Mucosa of rectum (tissue), 2 donors: Measurements from ENCODE around the gene NEDD8.

Source experiments
- H3K27ac ChIP-seq, 2 donors: one replicate each; pipeline ENCODE4 v1.7.0; 2013; ENCODE audit warnings: inconsistent platforms in 2 of 2, low read depth in 2 of 2, low read length in 2 of 2
- H3K27me3 ChIP-seq, 2 donors: one replicate each; pipeline ENCODE4 v1.7.0; 2013; ENCODE audit warnings: low read length in 2 of 2; ENCODE audit not compliant: control insufficient read depth in 2 of 2, insufficient read depth in 2 of 2
- H3K36me3 ChIP-seq, 2 donors: one replicate each; pipeline ENCODE4 v1.7.0; 2013; ENCODE audit warnings: low read length in 2 of 2; ENCODE audit not compliant: control insufficient read depth in 2 of 2, insufficient read depth in 2 of 2
- H3K4me1 ChIP-seq, 2 donors: one replicate each; pipeline ENCODE4 v1.7.0; 2013; ENCODE audit warnings: low read length in 2 of 2, mild to moderate bottlenecking in 1 of 2; ENCODE audit not compliant: control insufficient read depth in 2 of 2, insufficient read depth in 2 of 2
- H3K4me3 ChIP-seq, 2 donors: one replicate each; pipeline ENCODE4 v1.7.0; 2013; ENCODE audit warnings: low read length in 2 of 2
- H3K9ac ChIP-seq, 2 donors: one replicate each; pipeline ENCODE4 v1.7.0; 2013; ENCODE audit warnings: low read length in 2 of 2, low read depth in 1 of 2, mild to moderate bottlenecking in 1 of 2
- H3K9me3 ChIP-seq, 2 donors: one replicate each; pipeline ENCODE4 v1.7.0; 2013; ENCODE audit warnings: low read length in 2 of 2; ENCODE audit not compliant: control insufficient read depth in 2 of 2
- donor health status: healthy.
- donor health status: Normal muscosa, but diverticular disease.

Gene NEDD8

DNA sequence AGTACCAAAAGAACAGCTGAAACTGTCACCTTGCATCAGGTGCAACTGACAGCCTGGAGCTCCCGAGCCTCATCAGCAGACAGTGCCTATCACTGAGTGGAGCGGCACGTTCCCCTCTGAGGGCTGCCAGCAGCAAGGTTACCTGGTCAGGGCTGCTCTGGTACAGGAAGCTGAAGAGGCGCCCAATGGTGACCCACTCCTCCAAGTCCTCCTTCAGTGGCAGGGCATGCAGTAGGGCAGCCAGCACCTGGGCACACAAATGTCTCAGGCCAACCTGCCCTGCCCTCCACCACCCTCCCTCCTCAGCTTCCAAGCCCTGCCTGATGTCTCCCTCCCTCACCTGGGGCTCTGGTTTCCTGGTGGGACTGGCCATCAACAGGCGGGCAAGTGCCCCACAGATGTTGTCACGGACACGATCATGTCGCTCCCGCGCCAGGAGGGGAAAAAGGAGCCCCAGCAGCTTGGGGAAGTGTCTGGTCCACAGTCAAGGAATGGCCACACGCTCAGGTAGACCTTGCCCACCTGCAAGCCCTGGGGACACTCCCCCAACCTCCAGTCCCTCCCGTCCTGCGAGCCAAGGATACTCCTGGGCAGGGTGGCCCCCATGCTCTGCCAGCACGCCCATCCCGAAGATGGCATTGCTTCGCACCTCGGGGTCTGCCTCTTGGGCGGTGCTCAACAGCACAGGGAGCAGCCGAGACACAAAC lies 50.6 kb downstream of the NEDD8 start:
- no peaks in the 10 kb centered on the region for H3K27me3 ChIP-seq
- H3K9me3 ChIP-seq: no peaks in the 10 kb centered on the region
- H3K4me1 ChIP-seq: no peaks in the 10 kb centered on the region
- H3K27ac ChIP-seq: no peak overlapping the region
- no peak overlapping the region for H3K9ac ChIP-seq
- peaks cover 58 to 85% of the 10 kb centered on the region in 2 donors for H3K36me3 ChIP-seq
- H3K4me3 ChIP-seq: no peak overlapping the region

DNA sequence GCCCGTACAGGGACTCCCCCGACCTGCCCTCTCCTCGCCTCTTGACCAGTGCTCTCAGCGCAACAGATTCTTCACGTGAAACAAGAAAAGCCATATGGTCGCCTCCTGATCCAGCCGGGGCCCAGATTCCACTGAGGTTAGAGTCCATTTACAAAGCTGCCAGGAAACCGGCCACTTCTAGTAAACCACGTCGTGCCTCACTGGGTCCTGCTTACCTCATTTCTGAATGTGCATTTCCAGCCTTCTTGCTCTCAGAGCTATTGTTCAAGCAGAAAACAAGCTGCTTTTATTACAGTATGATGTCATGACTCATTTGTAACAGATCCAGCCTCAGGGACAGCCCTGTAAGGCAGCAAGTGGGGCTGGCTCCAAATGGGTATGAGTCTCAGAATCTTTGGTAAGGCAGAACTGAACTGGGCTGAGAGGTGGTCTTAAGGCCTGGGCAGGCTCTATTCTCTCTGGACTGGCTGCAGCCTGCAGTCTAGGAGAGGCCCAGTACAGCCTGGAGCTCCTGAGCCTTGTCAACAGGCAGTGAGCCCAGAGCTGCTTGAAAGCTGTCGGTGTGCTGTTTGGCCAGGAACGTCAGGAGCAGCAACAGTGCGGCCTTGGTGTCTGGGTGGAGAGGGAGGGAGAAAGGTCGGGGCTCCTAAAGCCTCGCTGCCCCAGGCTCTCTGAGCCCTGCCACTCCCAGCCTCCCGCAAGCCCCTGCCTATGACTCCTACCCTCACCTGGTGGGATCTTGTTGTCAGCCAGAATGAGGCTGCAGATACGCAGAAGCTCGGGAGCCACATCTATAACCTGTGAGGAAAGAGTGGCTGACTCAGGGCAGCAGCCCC lies 52.0 kb downstream of the NEDD8 start:
- H3K36me3 ChIP-seq: peaks cover 55 to 75% of the 10 kb centered on the region in 2 donors
- H3K9ac ChIP-seq: no peak overlapping the region
- no peaks in the 10 kb centered on the region for H3K27me3 ChIP-seq
- H3K4me1 ChIP-seq: no peaks in the 10 kb centered on the region
- no peaks in the 10 kb centered on the region for H3K9me3 ChIP-seq
- H3K4me3 ChIP-seq: no peak overlapping the region
- peak overlapping the region in 1 of 2 donors; percentile 38 for H3K27ac ChIP-seq

DNA sequence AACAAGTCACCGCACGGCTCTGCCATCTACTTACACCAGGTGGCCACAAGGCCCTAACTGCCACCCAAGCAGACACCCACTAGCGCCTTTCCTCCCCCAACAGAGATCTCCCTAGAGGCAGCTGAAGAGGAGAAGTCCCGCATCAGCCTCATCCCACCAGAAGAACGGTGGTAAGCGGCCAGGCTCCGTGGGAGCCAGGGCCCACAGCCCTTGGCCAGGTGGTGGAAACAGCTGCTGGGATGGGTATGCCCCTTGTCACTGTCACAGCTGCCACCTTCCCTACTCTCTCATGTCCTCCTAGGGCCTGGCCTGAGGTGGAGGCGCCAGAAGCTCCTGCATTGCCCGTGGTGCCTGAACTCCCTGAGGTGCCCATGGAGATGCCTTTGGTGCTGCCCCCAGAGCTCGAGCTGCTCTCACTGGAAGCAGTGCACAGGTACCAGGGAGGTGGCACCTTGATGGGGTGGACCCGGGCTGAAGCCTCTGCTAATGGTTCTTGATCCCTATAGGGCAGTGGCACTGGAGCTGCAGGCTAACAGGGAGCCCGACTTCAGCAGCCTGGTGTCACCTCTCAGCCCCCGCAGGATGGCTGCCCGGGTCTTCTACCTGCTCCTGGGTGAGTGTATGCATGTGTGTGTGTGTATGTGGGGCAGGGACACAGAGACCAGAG lies 52.7 kb downstream of the NEDD8 start:
- Histone ChIP-seq H3K27ac (peak overlapping the region in 1 of 2 donors; percentile 16), H3K4me1 (no peaks in the 10 kb centered on the region), H3K36me3 (peaks cover 51 to 70% of the 10 kb centered on the region in 2 donors), H3K27me3 (no peaks in the 10 kb centered on the region), H3K9ac (no peak overlapping the region), H3K9me3 (no peaks in the 10 kb centered on the region), H3K4me3 (no peak overlapping the region)

DNA sequence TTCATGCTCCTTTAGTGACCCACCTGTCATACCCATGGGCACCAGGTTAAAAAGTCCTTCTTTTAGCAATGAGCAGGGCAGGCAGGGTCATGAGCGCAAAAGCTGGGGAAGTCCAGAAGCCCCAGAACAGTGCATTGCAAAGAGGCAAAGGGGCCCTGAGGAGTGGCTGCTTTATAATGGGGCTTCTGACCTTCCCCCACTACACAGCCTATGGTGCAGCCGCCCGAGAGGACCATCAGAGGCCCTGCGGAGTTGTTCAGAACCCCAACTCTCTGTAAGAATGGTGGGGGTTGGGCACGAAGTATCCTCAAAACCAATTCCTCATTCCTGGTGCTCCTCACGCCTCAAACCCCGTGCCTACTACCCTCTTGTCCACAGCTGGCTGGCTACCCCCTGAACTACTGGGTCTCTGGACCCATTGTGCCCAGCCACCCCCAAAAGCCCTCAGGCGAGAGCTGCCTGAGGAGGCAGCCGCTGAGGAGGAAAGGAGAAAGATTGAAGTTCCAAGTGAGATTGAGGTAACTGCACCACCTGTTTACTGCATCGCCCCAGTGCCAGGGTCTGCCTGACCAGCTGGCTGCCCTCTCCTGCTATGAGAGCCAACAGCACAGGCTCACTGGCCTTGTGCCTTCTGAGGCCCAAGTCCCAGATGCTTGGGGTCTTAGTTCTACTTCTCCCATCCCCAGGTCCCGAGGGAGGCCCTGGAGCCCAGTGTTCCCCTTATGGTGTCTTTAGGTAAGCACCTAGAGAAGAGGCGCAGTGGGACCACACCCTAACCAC lies 53.6 kb downstream of the NEDD8 start:
- Histone ChIP-seq H3K4me3 (no peak overlapping the region), H3K9me3 (no peaks in the 10 kb centered on the region), H3K4me1 (no peaks in the 10 kb centered on the region), H3K27ac (no peak overlapping the region), H3K36me3 (peaks cover 46 to 64% of the 10 kb centered on the region in 2 donors), H3K9ac (no peak overlapping the region), H3K27me3 (no peaks in the 10 kb centered on the region)

- no peak overlapping the region for H3K4me3 ChIP-seq
- no peaks in the 10 kb centered on the region for H3K4me1 ChIP-seq
- H3K9me3 ChIP-seq: no peaks in the 10 kb centered on the region
- H3K27me3 ChIP-seq: no peaks in the 10 kb centered on the region
- no peak overlapping the region for H3K9ac ChIP-seq
- peaks cover 44 to 64% of the 10 kb centered on the region in 2 donors for H3K36me3 ChIP-seq
- H3K27ac ChIP-seq: no peak overlapping the region
Measured at GRCh38 chr14:24177891-24178290, 54.3 kb downstream of the NEDD8 start.

- Histone ChIP-seq H3K36me3 (peaks cover 44 to 57% of the 10 kb centered on the region in 2 donors), H3K4me1 (no peaks in the 10 kb centered on the region), H3K4me3 (no peak overlapping the region), H3K9me3 (no peaks in the 10 kb centered on the region), H3K27me3 (no peaks in the 10 kb centered on the region), H3K9ac (no peak overlapping the region), H3K27ac (no peak overlapping the region)
Measured at GRCh38 chr14:24177041-24177825, 54.9 kb downstream of the NEDD8 start.

- no peak overlapping the region for H3K4me3 ChIP-seq
- no peaks in the 10 kb centered on the region for H3K27me3 ChIP-seq
- no peak overlapping the region for H3K9ac ChIP-seq
- H3K36me3 ChIP-seq: peaks cover 41 to 51% of the 10 kb centered on the region in 2 donors
- no peak overlapping the region for H3K27ac ChIP-seq
- no peaks in the 10 kb centered on the region for H3K4me1 ChIP-seq
- no peaks in the 10 kb centered on the region for H3K9me3 ChIP-seq
Measured at GRCh38 chr14:24176599-24176998, 55.6 kb downstream of the NEDD8 start.

DNA sequence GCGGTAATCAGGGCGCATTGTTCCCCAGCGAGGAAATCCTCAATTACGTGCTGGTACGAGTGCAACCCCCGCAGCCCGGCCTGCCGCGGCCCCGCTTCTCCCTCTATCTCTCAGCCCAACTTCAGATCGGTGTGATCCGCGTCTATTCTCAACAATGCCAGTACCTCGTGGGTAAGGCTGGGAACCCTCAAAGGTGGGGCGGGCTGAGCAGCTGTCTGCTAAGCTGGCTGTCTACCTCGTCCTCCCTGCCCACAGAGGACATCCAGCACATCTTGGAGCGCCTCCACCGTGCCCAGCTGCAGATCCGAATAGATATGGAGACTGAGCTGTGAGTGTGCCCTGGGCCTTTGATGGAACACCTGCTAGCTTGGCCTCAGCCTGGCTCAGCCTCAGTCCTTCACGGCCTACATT lies 59.3 kb downstream of the NEDD8 start:
- no peak overlapping the region for H3K9ac ChIP-seq
- H3K4me3 ChIP-seq: no peak overlapping the region
- no peaks in the 10 kb centered on the region for H3K9me3 ChIP-seq
- no peaks in the 10 kb centered on the region for H3K4me1 ChIP-seq
- no peaks in the 10 kb centered on the region for H3K27me3 ChIP-seq
- H3K36me3 ChIP-seq: peaks cover 9 to 28% of the 10 kb centered on the region in 2 donors
- no peak overlapping the region for H3K27ac ChIP-seq

GRCh38 chr14:24172261-24172860 lies 59.8 kb downstream of the NEDD8 start:
- peaks cover 13 to 27% of the 10 kb centered on the region in 2 donors for H3K36me3 ChIP-seq
- H3K9ac ChIP-seq: no peak overlapping the region
- H3K27me3 ChIP-seq: no peaks in the 10 kb centered on the region
- H3K4me1 ChIP-seq: no peaks in the 10 kb centered on the region
- H3K9me3 ChIP-seq: no peaks in the 10 kb centered on the region
- H3K4me3 ChIP-seq: peak overlapping the region; percentile 6 to 44
- no peak overlapping the region for H3K27ac ChIP-seq
